MM.1S (cell line): ENCODE measurements around the gene VPREB1.
A peak's percentile ranks its signal among the peaks of the same experiment; 100 is the strongest.

Experiments
- DNase-seq: peaks from one replicate; pipeline ENCODE4 v3.0.0-alpha.2; 2015
- H2AFZ ChIP-seq: fragments of 300-600 bp; sonication (generic); 2 replicates; pipeline ENCODE4 v1.6.0; 2016; ENCODE audit warnings: antibody characterized with exemption, low read length
- H3F3A ChIP-seq: fragments of 300-600 bp; sonication (generic); 2 replicates; pipeline ENCODE4 v1.6.1; 2016; ENCODE audit warnings: mild to moderate bottlenecking, antibody characterized with exemption, low read length, moderate library complexity, mixed read lengths; ENCODE audit not compliant: insufficient read depth
- H3K27ac ChIP-seq: fragments of 300-600 bp; sonication (generic); 2 replicates; pipeline ENCODE4 v1.5.1; 2016; ENCODE audit warnings: mild to moderate bottlenecking, low read length
- H3K27me3 ChIP-seq: fragments of 300-600 bp; sonication (generic); replicated peaks from 2 replicates; pipeline ENCODE4 v1.6.0; 2016; ENCODE audit warnings: low read length; ENCODE audit not compliant: insufficient read depth
- H3K36me3 ChIP-seq: fragments of 300-600 bp; sonication (generic); replicated peaks from 2 replicates; pipeline ENCODE4 v1.6.1; 2016; ENCODE audit warnings: mild to moderate bottlenecking, low read length, mixed read lengths; ENCODE audit not compliant: insufficient read depth
- H3K4me1 ChIP-seq: fragments of 300-600 bp; sonication (generic); 2 replicates; pipeline ENCODE4 v1.6.1; 2016; ENCODE audit warnings: low read length, mixed read lengths
- H3K4me2 ChIP-seq: fragments of 300-600 bp; sonication (generic); 2 replicates; pipeline ENCODE4 v1.6.0; 2016; ENCODE audit warnings: low read depth, low read length
- H3K4me3 ChIP-seq: fragments of 300-600 bp; sonication (generic); 2 replicates; pipeline ENCODE4 v1.5.1; 2016; ENCODE audit warnings: low read length, mixed read lengths
- H3K79me2 ChIP-seq: fragments of 300-600 bp; sonication (generic); 2 replicates; pipeline ENCODE4 v1.6.1; 2016; ENCODE audit warnings: mixed run types, low read length, mixed read lengths
- H3K9ac ChIP-seq: fragments of 300-600 bp; sonication (generic); 2 replicates; pipeline ENCODE4 v1.6.1; 2016; ENCODE audit warnings: low read length, mixed read lengths
- H3K9me2 ChIP-seq: fragments of 300-600 bp; sonication (generic); replicated peaks from 2 replicates; pipeline ENCODE4 v1.6.1; 2016; ENCODE audit warnings: mild to moderate bottlenecking, low read length, mixed read lengths; ENCODE audit not compliant: insufficient read depth
- H3K9me3 ChIP-seq: fragments of 300-600 bp; sonication (generic); replicated peaks from 2 replicates; pipeline ENCODE4 v1.6.1; 2016; ENCODE audit warnings: mild to moderate bottlenecking, low read length, mixed read lengths; ENCODE audit not compliant: insufficient read depth
- H4K20me1 ChIP-seq: fragments of 300-600 bp; sonication (generic); 2 replicates; pipeline ENCODE4 v1.6.1; 2016; ENCODE audit warnings: mild to moderate bottlenecking, low read length, moderate library complexity, mixed read lengths; ENCODE audit not compliant: insufficient read depth
- EZH2 ChIP-seq: fragments of 300-600 bp; sonication (generic); optimal IDR thresholded peaks from 2 replicates; pipeline ENCODE3; 2017; ENCODE audit warnings: low read depth, mild to moderate bottlenecking, antibody characterized with exemption, low read length, mixed read lengths
- EZH2phosphoT487 ChIP-seq: fragments of 300-600 bp; sonication (generic); IDR thresholded peaks from 2 replicates; pipeline ENCODE4 v1.6.1; 2018; ENCODE audit warnings: antibody characterized with exemption, low read length
- TF ChIP-seq, protein P1 (sequence below): fragments of 300-600 bp; sonication (generic); IDR thresholded peaks from 2 replicates; pipeline ENCODE4 v1.5.1; 2016; ENCODE audit warnings: antibody characterized with exemption, low read length, mixed read lengths

VPREB1 gene

DNA sequence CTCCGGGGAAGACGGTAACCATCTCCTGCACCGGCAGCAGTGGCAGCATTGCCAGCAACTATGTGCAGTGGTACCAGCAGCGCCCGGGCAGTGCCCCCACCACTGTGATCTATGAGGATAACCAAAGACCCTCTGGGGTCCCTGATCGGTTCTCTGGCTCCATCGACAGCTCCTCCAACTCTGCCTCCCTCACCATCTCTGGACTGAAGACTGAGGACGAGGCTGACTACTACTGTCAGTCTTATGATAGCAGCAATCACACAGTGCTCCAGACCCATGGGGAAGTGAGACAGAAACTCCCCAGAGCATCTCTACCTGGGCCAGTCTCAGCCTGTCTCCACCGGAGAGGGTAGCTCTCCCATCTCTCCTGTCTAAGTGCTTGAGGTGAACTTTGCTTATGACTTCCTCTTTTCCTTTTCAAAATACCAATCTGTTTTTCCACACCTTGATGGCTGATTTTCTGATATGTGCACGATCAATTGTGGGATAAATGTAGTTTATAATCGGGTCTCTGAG lies 48.5 kb upstream of the VPREB1 start:
- Histone ChIP-seq H4K20me1 (no peaks in the 10 kb centered on the region), H3K9ac (peak overlapping the region; percentile 71), H3K79me2 (peaks cover 9% of the 10 kb centered on the region; the same call in 1 of the 2 replicates), H3K9me2 (no peaks in the 10 kb centered on the region), H3F3A (peaks cover 23% of the 10 kb centered on the region), H3K9me3 (no peaks in the 10 kb centered on the region), H3K36me3 (no peaks in the 10 kb centered on the region), H2AFZ (peak overlapping the region; percentile 62), H3K4me2 (peak overlapping the region; percentile 93), H3K4me1 (peaks cover 30% of the 10 kb centered on the region), H3K27ac (peak overlapping the region; percentile 90), H3K4me3 (peak overlapping the region; percentile 63), H3K27me3 (no peaks in the 10 kb centered on the region)
- DNase-seq = peak; percentile 65
- TF ChIP-seq, protein P1, sequence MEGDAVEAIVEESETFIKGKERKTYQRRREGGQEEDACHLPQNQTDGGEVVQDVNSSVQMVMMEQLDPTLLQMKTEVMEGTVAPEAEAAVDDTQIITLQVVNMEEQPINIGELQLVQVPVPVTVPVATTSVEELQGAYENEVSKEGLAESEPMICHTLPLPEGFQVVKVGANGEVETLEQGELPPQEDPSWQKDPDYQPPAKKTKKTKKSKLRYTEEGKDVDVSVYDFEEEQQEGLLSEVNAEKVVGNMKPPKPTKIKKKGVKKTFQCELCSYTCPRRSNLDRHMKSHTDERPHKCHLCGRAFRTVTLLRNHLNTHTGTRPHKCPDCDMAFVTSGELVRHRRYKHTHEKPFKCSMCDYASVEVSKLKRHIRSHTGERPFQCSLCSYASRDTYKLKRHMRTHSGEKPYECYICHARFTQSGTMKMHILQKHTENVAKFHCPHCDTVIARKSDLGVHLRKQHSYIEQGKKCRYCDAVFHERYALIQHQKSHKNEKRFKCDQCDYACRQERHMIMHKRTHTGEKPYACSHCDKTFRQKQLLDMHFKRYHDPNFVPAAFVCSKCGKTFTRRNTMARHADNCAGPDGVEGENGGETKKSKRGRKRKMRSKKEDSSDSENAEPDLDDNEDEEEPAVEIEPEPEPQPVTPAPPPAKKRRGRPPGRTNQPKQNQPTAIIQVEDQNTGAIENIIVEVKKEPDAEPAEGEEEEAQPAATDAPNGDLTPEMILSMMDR = no peak
- TF ChIP-seq EZH2 (no peak), EZH2phosphoT487 (no peak)

DNA sequence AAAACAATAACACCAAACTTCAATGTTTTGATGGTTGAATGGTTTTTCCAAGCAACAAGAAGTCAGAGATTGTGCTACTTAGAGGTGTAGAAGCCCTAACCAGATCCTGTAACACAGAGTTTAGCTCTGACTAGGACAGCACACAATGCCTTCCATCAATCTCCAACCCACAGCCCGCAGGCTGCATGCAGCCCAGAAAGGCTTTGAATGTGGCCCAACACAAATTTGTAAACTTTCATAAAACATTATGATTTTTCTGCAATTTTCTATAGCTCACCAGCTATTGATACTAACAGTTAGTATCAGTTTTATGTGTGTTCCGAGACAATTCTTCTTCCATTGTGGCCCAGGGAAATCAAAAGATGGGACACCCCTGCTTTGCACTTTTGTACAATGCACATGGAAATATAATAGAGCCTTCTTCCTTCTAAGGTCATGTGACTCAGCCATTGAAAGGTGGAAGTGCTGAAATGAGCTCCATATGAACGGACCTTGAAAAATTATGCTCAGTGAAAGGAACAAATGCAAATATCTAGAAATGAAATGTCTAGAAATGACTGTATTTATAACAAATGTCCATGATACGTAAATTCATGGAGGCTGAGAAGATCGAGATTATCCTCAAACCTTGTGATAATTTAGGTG lies 47.6 kb upstream of the VPREB1 start:
- peaks cover 38% of the 10 kb centered on the region for H3K4me1 ChIP-seq
- peaks cover 9% of the 10 kb centered on the region; the same call in 1 of the 2 replicates for H3K79me2 ChIP-seq
- H3K27ac ChIP-seq = peak overlapping the region; percentile 90
- H3K36me3 ChIP-seq = no peaks in the 10 kb centered on the region
- H3K4me3 ChIP-seq = peak overlapping the region; percentile 63
- H3K9me3 ChIP-seq = no peaks in the 10 kb centered on the region
- H3K9ac ChIP-seq = peak overlapping the region; percentile 71; the same call in 1 of the 2 replicates
- H2AFZ ChIP-seq = no peak overlapping the region
- H3F3A ChIP-seq = peaks cover 32% of the 10 kb centered on the region
- DNase-seq = no peak
- H3K9me2 ChIP-seq = no peaks in the 10 kb centered on the region
- TF ChIP-seq EZH2phosphoT487 (no peak), EZH2 (no peak)
- TF ChIP-seq, protein P1 = no peak
- no peaks in the 10 kb centered on the region for H4K20me1 ChIP-seq
- H3K4me2 ChIP-seq = peak overlapping the region; percentile 93
- no peaks in the 10 kb centered on the region for H3K27me3 ChIP-seq

DNA sequence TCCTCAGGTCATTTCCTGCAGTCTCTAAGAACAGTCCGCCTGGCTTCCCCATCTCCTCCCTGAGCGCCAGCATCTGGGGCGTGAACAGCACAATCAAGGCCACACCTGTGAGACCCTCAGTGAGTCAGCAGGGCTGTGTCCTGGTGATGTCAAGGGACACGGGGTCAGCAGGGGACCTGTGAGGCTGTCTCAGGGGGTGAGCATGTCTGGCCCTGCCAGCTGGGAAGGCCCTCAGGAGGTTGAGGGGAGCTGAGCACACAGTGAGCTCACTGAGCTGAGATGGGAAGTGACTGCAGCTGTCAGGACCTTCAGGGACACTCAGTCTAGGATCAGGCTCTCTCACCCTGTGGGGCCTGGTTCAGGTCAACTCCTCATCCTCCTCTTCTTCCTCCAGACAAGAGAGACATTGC lies 46.6 kb upstream of the VPREB1 start:
- H3K9ac ChIP-seq = no peak overlapping the region

More for the DNA sequence above, 46.6 kb upstream of the VPREB1 start:
- no peak overlapping the region for H3K4me2 ChIP-seq
- no peaks in the 10 kb centered on the region for H3K9me2 ChIP-seq
- peaks cover 35% of the 10 kb centered on the region for H3F3A ChIP-seq
- H3K27me3 ChIP-seq = no peaks in the 10 kb centered on the region
- no peaks in the 10 kb centered on the region for H4K20me1 ChIP-seq
- H3K4me1 ChIP-seq = peaks cover 42% of the 10 kb centered on the region
- H3K79me2 ChIP-seq = peaks cover 9% of the 10 kb centered on the region; the same call in 1 of the 2 replicates
- H3K4me3 ChIP-seq = no peak overlapping the region
- no peak for DNase-seq
- no peaks in the 10 kb centered on the region for H3K36me3 ChIP-seq
- H3K9me3 ChIP-seq = no peaks in the 10 kb centered on the region
- H2AFZ ChIP-seq = no peak overlapping the region
- no peak overlapping the region for H3K27ac ChIP-seq
- TF ChIP-seq EZH2 = no peak
- TF ChIP-seq, protein P1 = no peak
- TF ChIP-seq EZH2phosphoT487 = no peak
